Hematopoietic multipotent progenitor cell treated with erythropoietin and hydrocortisone succinate and interleukin-3 and kit ligand, for 15 days (in vitro differentiated cells): ENCODE measurements around the gene TASOR2.

Experiments
- DNase-seq: peaks from one replicate; pipeline ENCODE4 v3.0.0-alpha.2; 2015; ENCODE audit warnings: low spot score

The TASOR2 gene

GRCh38 chr10:5684318-5684970 lies at the start of gene TASOR2:
TASOR2 (plus strand) TSS chr10:5684838; CDS start chr10:5720643, 35,805 bp downstream.
- peak; percentile 95 for DNase-seq

GRCh38 chr10:5634918-5635317 lies 49.7 kb upstream of the TASOR2 start:
- DNase-seq, result no peak

DNA sequence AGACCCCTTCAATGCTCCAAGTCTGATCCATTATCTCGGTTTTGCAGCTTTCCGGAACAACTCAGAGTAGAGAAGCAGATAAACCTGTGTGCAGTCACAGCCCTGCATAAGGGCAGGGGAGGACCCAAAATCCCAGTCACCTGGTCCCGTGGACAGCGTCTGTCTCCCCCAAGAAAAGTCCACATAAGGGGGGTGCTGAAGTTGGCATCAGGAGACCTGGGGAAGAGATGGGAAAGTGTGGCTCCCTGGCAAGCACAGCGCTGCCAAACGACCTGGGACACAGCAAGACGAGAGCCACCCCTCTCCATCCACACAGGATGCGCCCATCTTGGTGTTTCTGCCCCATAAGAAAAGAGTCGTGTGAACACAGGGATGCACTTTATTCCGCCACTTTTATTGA lies 46.1 kb upstream of the TASOR2 start:
- DNase-seq, result no peak

DNA sequence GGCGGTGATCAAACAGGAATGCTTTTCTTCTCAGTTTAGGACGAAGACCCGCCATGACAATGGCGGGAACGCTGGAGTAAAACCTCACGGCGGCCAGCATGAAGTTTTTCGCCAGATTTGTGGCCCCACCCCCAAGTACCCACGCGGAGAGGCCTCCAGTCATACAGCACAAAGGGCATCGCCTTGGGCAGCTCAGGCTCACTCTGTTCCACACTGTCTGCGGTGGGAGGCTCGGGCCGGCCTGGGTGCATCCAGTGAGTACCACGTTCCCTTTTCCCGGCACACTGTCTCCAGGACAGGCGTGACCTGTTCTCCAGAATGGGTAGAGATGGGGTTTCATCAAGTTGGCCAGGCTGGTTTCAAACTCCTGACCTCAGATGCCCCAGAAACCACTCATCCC lies 45.6 kb upstream of the TASOR2 start:
- DNase-seq, result no peak

DNA sequence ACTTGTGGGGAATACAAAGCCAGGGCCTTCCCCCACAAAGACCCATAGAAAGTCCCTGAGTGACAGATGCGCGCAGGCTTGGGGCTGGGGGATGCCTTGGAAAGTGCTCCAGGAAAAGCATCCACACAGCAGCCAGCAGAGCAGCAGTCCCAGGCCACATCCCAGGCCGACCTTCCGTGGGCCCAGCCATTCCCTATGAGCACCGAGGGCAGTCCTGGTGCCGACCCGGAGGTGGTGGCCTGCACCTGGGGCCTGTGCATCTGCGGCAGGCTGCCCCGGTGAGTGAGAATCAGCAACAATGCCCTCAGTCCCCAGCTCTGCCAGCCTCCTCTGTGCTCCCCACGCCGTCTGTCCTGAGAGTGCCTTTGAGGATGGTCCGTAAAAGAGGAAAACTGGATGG lies 44.6 kb upstream of the TASOR2 start:
- no peak for DNase-seq

- DNase-seq, result no peak
These were observed 44.1 kb upstream of the TASOR2 start for GRCh38 chr10:5640501-5640900.

- no peak for DNase-seq
These were observed 43.1 kb upstream of the TASOR2 start for GRCh38 chr10:5641501-5641900.

DNA sequence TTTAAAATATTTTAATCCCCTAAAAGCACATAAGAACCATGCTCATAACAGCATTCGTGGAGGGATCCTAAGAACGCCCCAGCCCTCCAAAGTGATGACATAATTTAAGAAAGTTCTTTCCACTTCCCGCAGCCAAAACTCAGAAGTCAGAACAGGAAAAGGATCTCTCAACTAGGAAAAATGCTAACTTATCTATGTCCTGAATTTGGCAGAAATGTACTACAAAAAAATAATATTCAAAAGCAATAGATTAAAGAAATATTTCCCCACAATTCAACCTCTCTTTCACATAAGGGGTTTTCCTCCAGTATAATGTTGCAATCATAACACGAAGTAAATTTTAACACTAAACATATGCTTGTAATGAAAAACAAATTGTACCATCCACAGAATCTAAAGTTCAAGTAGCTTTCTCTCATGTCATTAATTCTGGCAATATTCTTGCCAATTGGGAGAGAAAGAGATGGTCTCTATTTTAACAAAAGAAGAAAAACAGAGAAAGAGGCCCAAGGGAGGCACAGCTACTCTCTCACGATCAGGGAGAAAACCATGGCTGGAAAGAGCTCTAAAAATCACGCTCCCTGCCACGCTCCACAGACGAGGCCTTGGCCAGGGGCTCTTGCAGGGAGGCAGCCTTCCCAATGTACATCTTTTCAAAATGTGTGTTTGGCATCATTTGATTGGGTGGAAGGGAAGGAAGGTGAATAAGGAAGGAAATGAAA lies 41.1 kb upstream of the TASOR2 start:
- DNase-seq, result no peak

GRCh38 chr10:5644930-5645329 lies 39.7 kb upstream of the TASOR2 start:
- no peak for DNase-seq

- no peak for DNase-seq
These were observed 39.3 kb upstream of the TASOR2 start for GRCh38 chr10:5645375-5645774.

DNA sequence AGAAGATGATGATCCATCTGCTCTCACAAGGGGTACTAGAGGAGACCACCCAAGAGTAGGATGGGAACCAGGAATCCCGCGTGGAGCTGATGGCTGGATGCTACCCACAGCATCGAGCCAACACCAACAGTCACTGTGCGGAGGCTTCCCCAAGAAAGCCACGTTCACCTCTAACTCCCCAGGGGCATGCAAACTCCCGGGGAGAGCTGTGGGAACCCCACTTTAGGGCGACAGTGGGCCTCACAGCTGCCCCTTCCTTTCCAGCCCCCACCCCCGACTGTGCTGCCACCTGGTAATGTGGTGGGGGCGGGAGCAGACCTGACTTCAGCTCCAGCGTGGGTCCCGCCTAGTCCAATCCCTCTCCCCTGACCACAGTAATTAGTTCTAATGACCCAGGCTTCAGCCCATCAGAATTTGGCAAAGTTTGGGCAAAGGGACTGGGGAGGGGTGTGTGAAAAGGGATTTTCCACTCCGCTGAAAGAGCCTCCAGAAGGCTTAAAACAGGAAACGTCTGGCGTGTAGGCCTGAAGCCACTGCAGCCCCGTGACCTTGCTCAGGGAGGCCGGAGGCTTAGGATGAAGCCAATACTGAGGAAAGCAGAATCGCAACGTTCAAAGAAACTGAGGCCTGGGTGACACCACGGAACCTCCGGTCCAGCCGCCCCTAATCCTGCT lies 38.6 kb upstream of the TASOR2 start:
- no peak for DNase-seq

DNA sequence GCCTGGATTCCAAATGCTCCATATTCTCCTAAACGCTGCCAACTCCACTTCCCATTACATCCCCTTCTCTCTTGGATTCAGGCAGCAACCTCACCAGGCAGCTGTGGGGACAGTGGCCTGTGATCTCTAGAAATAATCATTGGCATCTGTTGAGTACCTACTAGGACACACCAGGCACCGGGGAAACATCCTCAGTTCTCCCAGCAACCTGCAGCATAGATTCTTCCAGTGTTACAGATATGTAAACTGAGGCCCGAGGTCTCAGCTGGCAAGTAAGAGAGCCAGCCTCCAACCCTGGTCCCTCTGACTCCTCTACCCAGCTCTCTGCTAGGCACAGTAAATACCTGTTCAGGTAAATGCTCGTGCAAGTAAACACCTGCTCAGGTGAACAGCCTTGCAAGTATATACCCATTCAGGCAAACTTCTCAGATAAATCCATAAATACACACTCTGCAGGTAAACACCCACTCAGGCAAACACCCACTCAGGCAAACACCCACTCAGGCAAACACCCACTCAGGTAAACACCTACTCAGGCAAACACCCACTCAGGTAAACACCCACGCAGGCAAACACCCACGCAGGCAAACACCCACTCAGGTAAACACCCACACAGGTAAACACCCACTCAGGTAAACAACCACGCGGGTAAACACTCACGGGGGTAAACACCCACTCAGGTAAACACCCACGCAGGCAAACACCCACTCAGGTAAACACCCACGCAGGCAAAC lies 37.0 kb upstream of the TASOR2 start:
- no peak for DNase-seq

DNA sequence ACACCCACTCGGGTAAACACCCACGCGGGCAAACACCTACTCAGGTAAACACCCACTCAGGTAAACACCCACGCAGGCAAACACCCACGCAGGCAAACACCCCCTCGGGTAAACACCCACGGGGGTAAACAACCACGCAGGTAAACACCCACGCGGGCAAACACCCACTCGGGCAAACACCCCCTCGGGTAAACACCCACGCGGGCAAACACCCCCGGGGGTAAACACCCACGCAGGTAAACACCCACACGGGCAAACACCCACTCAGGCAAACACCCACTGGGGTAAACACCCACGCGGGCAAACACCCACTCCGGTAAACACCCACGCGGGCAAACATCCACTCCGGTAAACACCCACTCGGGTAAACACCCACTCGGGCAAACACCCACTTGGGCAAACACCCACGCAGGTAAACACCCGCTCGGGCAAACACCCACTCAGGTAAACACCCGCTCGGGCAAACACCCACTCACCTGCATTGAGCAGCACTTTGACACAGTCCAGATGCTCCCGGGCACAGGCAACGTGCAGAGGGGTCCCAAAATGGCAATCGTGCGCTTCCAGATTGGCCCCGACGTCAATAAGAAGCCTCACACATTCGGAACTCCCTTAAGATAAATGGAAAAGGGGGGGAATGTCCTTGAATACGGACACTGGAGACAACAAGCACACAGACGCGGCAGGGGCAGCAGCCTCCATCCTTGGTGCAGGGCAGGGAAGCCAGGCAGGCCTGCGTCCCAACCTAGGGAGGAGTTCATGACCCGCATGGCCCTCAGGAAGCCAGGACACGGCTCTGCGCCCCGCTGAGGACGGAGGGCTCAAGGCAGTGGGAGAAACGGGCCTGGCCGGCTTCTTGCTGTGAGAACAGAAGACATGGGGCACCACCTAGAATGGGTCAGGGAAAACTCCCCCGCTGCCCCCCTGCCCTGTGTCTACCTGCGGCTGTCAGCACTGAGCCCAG lies 35.9 kb upstream of the TASOR2 start:
- no peak for DNase-seq

DNA sequence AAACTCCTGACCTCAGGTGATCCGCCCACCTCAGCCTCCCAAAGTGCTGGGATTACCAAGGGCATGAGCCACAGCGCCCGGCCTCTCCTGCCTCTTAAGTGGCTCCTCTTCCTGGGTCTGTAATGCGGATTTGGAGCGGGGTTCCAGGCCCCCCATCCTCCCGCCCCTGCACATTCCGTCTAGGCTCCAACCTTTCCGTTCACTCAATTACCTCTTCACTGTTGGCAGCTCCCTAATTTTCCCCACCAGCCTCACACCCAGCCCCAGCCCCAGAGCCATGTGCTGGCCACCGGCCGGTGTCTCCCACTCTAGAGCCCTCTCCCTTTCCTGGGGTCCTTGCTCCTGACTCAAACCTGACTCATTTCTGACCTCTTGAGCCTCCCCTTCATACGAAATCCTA lies 34.9 kb upstream of the TASOR2 start:
- DNase-seq, result no peak

DNA sequence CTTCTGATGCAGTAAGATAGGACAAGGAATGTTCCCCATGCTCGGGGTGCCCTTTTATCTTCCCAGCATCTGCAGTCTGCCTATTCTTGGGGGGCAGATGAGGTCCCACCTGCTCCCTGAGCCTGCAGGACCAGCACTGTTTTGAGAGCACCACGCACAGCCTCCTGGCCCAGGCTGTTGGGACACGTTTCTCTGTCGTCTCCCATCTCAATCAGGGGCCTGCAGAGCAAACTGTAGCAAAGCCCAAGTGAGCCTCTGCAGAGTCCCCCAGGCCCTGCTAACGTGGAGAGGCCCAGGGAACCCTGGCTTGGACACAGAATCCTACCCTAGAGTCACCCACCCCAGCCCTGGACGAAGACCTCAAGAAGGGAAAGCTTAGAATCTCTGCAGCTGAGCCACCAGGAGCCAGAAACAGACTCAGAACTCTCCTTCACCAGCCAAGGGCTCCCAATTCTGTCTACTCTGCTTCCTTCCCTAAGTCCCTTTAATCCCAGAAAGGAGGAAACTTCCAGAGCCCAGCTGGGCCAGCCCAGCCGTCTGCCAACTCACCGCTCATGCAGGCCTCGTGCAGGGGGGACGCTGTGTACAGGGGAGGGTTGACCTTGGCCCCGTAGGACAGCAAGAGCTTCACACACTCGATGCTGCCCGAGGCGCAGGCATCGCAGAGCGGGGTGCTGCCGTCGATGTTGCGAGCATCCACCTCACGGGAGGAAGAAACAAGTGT lies 33.8 kb upstream of the TASOR2 start:
- no peak for DNase-seq

DNA sequence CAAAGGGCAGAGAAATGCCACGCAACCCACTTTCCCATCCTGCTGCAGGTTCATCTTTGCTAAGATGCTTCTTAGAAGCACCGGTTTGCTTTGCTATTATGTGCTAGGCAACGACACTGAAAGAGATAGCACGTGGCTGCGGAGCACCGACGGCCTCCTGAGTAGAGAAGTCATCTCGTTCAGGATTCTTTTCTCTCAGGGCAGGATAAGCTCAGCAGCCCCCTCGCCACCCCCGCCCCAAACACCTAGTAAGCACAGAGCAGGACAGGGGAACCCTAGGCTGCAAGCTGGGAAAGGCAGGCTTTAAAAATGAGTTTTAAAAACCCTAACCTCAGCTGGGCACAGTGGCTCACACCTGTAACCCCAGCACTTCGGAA lies 33.3 kb upstream of the TASOR2 start:
- DNase-seq, result no peak

GRCh38 chr10:5652746-5653145 lies 31.9 kb upstream of the TASOR2 start:
- no peak for DNase-seq

DNA sequence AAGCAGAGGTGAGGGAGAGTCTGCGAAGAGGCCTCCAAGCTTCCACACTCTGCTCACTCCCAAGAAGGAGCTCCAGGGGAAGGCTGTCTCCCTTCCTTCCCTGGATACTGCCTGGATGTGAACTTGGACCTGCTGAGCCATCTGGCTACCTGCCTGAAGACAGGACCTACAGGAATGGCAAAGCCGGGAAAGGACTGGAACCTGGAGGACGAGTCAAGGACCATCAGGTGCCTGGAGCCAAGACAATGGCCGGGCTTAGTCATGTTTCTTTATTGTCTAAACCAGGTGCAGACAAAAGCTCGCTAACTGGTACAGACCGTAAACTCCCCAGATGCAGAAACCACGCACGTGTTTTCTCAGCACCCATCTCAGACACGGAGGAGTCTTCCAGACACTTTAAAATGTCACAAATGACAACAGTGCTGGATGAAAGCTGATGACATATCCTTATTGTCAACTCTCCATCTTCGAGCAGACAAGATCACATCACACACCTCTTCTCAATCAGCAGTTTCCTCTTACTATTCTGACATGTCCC lies 30.4 kb upstream of the TASOR2 start:
- DNase-seq, result no peak

- DNase-seq, result no peak
These were observed 29.5 kb upstream of the TASOR2 start for GRCh38 chr10:5655121-5655520.

GRCh38 chr10:5656737-5657579 lies 27.7 kb upstream of the TASOR2 start:
- DNase-seq, result no peak
